GM12875 (cell line): Measurements from ENCODE around the gene DIPK1A.

Experiments used
- H3K4me3 ChIP-seq: one replicate; pipeline ENCODE4 v1.5.1; 2011; ENCODE audit warnings: low read depth, low read length, control low read depth
- TF ChIP-seq, protein P1 (sequence below): IDR thresholded peaks from 2 replicates; pipeline ENCODE4 v1.5.1; 2011; ENCODE audit warnings: low read depth, mild to moderate bottlenecking, control low read depth, inconsistent platforms, low read length, moderate library complexity, borderline replicate concordance; ENCODE audit not compliant: insufficient read depth

Gene DIPK1A

GRCh38 chr1:92839442-92839841 lies 121.8 kb downstream of the DIPK1A start:
- no peak overlapping the region for H3K4me3 ChIP-seq

GRCh38 chr1:92838519-92838918 lies 122.7 kb downstream of the DIPK1A start:
- TF ChIP-seq, protein P1, sequence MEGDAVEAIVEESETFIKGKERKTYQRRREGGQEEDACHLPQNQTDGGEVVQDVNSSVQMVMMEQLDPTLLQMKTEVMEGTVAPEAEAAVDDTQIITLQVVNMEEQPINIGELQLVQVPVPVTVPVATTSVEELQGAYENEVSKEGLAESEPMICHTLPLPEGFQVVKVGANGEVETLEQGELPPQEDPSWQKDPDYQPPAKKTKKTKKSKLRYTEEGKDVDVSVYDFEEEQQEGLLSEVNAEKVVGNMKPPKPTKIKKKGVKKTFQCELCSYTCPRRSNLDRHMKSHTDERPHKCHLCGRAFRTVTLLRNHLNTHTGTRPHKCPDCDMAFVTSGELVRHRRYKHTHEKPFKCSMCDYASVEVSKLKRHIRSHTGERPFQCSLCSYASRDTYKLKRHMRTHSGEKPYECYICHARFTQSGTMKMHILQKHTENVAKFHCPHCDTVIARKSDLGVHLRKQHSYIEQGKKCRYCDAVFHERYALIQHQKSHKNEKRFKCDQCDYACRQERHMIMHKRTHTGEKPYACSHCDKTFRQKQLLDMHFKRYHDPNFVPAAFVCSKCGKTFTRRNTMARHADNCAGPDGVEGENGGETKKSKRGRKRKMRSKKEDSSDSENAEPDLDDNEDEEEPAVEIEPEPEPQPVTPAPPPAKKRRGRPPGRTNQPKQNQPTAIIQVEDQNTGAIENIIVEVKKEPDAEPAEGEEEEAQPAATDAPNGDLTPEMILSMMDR = no peak
- no peak overlapping the region for H3K4me3 ChIP-seq

More at GRCh38 chr1:92839442-92839841, 121.8 kb downstream of the DIPK1A start:
- TF ChIP-seq, protein P1 = no peak

DNA sequence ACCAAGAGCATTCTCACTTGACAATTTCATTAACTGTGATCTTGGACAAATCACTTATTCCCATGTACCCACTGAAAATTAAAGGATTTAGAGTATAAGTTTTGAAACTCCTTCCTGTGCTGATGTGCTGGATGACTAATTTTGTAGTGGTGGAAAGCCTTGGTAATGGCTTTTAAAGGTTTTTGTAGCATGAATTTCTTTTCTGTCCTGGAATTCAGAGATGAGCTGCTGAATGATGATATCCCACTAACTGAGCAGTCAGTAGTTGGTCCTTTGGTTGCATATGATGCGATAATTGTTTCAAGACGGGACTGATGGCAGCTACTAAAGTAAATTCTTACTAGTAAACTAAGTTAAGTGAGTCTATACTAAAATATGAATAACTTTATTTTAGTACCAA lies 124.2 kb downstream of the DIPK1A start:
- H3K4me3 ChIP-seq = no peak overlapping the region
- TF ChIP-seq, protein P1 = no peak

- TF ChIP-seq, protein P1 = no peak
- no peak overlapping the region for H3K4me3 ChIP-seq
These were observed 126.6 kb downstream of the DIPK1A start for GRCh38 chr1:92834617-92835016.

- peak overlapping the region; percentile 78 for H3K4me3 ChIP-seq
- TF ChIP-seq, protein P1 = no peak
These were observed 127.4 kb downstream of the DIPK1A start for GRCh38 chr1:92833840-92834239.

DNA sequence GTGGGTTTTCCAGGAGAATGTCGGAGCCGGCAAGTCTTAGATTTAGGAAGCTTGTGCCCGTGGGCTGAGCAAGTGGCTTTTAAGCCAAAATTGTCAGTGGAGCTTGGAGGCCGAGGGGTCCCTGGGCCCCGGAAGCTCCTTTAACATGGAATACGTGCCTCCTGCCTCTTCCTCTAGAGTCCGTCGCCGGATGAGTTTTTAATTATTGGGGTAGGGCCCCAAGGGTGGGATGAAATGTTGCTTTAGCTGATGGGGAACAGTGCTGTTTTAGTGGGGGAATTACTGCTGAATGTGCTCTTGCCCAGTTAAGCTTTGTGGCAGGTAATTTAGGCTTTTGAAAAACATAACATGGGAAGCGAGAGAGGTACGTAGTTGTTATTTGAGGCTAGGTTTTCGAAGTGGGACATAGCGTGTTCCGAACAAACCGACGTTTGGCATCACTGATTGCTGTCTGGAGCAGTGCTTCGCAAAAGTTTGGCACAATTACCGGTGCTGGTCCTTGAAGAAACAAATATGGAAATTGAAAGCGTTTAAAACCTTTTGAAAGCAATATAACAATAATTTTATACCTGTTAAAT lies 128.6 kb downstream of the DIPK1A start:
- TF ChIP-seq, protein P1 = no peak

DNA sequence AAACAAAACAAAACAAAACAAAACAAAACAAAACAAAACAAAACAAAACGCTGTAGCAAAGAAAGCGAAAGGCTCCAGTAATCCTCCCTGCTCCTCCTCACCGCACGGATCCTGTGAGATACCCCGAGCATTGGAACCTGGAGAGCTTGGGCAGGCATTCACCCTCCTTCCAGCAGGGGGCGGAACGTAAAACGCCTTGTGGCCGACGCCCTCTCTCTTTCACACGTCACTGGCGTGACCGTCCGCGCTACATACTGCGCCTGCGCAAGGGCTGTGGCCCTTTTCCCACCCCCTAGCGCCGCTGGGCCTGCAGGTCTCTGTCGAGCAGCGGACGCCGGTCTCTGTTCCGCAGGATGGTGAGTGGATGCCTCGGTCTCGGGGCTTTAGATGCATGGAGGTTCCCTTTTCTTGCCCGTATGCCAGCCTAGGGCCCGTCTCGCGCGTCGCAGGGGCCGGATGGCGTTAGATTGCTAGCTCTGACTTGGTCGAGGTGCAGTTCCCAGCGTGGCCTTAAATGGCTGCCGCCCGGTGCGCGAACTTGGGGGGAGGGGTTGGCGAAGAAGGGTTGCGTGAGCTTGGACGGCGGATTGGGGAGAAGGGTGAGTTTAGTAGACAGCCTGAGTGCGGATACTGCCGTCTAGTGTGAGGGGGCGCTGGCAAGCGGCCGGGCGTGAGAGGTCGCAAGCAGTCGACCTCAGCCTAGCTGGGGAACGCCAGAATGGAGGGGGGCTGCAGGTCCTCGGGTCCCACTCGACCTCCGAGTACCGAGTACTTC lies 129.3 kb downstream of the DIPK1A start, which contains the start of gene RPL5:
Gene RPL5 (plus strand): TSS at position 279 of the 775 bp plus-strand sequence. CDS start 75 bp downstream, at position 354.
- H3K4me3 ChIP-seq = peak within 1 kb of the TSS; percentile 78
- TF ChIP-seq, protein P1 = peak; percentile 95

More for the DNA sequence above, 128.6 kb downstream of the DIPK1A start:
- peak overlapping the region; percentile 78 for H3K4me3 ChIP-seq
